ENCODE data around the gene GGTA1. TPM values are rescaled to one million over a fixed set of nuclear protein-coding genes. Genes with fewer than 3 reads are reported as not detected.

Gene GGTA1
- total and polyA plus RNA-seq, 4 donors: 2.4 to 3.3 (median 2.8) TPM

DNA sequence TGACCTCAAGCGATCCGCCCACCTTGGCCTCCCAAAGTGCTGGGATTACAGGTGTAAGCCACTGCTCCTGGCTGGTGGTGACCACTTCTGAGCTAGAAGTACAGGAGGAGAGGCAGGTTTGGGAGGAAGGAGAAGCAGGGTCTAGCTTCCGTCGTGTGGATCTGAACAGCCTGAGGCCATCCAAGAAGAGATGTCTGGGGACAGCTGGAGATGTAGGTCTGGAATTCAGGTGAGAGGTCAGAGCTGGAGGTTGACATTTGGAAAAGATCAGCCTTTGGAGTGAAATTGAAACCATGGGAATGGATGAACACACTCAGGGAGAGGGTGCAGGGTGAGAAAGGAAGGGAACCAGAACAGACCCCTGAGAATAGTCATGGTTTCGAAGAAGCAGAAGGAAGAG lies 33.2 kb upstream of the GGTA1 start:
- H3K27ac ChIP-seq (ENCODE audit: low read depth in 1 of 2, low read length in 2 of 2): no peak overlapping the region
- H3K4me1 ChIP-seq (ENCODE audit: control insufficient read depth in 4 of 4, insufficient read depth in 4 of 4, low read length in 3 of 4): no peaks in the 10 kb centered on the region
- H3K27me3 ChIP-seq (ENCODE audit: control insufficient read depth in 4 of 4, insufficient read depth in 4 of 4, low read length in 3 of 4): no peaks in the 10 kb centered on the region
- no peak for DNase-seq (ENCODE audit: low spot score)
- no peak overlapping the region for H3K9ac ChIP-seq (ENCODE audit: low read depth in 1 of 2, low read length in 2 of 2)
- H3K9me3 ChIP-seq (ENCODE audit: control insufficient read depth in 4 of 4, low read length in 3 of 4): no peaks in the 10 kb centered on the region
- no peak overlapping the region for H3K4me3 ChIP-seq (ENCODE audit: low read depth in 1 of 3, low read length in 3 of 3)
- no peaks in the 10 kb centered on the region for H3K36me3 ChIP-seq (ENCODE audit: control insufficient read depth in 4 of 4, insufficient read depth in 3 of 4, low read depth in 1 of 4, low read length in 3 of 4)
- WGBS: 93% methylated on average over 5 of the region's 5 CpGs
- TF ChIP-seq FOXA1 (IDR thresholded peaks at IDR 0.05) (no peak), TAF1 (conservative IDR thresholded peaks at IDR 0.05) (no peak), RXRA (IDR thresholded peaks at IDR 0.05) (no peak), MAX (IDR thresholded peaks at IDR 0.05) (no peak), YY1 (IDR thresholded peaks at IDR 0.05) (no peak), GABPA (IDR thresholded peaks at IDR 0.05 in 1 of 2, conservative IDR thresholded peaks at IDR 0.05 in 1 of 2) (no peak), HNF4G (IDR thresholded peaks at IDR 0.05) (no peak), EGR1 (IDR thresholded peaks at IDR 0.05; ENCODE audit: low read depth in 2 of 2) (no peak), HNF4A (conservative IDR thresholded peaks at IDR 0.05) (no peak), SP1 (IDR thresholded peaks at IDR 0.05) (no peak), NR2F2 (IDR thresholded peaks at IDR 0.05) (no peak), RAD21 (IDR thresholded peaks at IDR 0.05) (no peak), FOXA2 (IDR thresholded peaks at IDR 0.05) (no peak), REST (IDR thresholded peaks at IDR 0.05) (no peak), JUND (IDR thresholded peaks at IDR 0.05) (no peak)
- TF ChIP-seq, protein P1, sequence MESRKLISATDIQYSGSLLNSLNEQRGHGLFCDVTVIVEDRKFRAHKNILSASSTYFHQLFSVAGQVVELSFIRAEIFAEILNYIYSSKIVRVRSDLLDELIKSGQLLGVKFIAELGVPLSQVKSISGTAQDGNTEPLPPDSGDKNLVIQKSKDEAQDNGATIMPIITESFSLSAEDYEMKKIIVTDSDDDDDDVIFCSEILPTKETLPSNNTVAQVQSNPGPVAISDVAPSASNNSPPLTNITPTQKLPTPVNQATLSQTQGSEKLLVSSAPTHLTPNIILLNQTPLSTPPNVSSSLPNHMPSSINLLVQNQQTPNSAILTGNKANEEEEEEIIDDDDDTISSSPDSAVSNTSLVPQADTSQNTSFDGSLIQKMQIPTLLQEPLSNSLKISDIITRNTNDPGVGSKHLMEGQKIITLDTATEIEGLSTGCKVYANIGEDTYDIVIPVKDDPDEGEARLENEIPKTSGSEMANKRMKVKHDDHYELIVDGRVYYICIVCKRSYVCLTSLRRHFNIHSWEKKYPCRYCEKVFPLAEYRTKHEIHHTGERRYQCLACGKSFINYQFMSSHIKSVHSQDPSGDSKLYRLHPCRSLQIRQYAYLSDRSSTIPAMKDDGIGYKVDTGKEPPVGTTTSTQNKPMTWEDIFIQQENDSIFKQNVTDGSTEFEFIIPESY (IDR thresholded peaks at IDR 0.05): no peak
- TF ChIP-seq, protein P2, sequence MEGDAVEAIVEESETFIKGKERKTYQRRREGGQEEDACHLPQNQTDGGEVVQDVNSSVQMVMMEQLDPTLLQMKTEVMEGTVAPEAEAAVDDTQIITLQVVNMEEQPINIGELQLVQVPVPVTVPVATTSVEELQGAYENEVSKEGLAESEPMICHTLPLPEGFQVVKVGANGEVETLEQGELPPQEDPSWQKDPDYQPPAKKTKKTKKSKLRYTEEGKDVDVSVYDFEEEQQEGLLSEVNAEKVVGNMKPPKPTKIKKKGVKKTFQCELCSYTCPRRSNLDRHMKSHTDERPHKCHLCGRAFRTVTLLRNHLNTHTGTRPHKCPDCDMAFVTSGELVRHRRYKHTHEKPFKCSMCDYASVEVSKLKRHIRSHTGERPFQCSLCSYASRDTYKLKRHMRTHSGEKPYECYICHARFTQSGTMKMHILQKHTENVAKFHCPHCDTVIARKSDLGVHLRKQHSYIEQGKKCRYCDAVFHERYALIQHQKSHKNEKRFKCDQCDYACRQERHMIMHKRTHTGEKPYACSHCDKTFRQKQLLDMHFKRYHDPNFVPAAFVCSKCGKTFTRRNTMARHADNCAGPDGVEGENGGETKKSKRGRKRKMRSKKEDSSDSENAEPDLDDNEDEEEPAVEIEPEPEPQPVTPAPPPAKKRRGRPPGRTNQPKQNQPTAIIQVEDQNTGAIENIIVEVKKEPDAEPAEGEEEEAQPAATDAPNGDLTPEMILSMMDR (IDR thresholded peaks at IDR 0.05; ENCODE audit: low read depth, low read length, missing input control): no peak
- TF ChIP-seq, protein P3, sequence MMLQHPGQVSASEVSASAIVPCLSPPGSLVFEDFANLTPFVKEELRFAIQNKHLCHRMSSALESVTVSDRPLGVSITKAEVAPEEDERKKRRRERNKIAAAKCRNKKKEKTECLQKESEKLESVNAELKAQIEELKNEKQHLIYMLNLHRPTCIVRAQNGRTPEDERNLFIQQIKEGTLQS (IDR thresholded peaks at IDR 0.05): no peak
